Mucosa of descending colon (tissue), 3 donors: ENCODE results near the gene CLEC2B. TPM values are rescaled to one million over a fixed set of nuclear protein-coding genes. Genes with fewer than 3 reads are reported as not detected.

Experiments
- ATAC-seq: fragments of 200-7000 bp; cut with Tn5 transposase; one replicate; pipeline ENCODE4 v1.9.1; 2020; ENCODE audit warnings: mild to moderate bottlenecking, moderate library complexity
- DNase-seq, 3 donors: peaks; one replicate each; pipeline ENCODE4 v3.0.0-alpha.2; 2020
- H3K36me3 ChIP-seq: fragments of 200-600 bp; one replicate; pipeline ENCODE4 v1.8.0; 2021; ENCODE audit warnings: low read depth, mild to moderate bottlenecking
- H3K4me1 ChIP-seq: fragments of 200-600 bp; one replicate; pipeline ENCODE4 v1.8.0; 2021; ENCODE audit warnings: low read depth, mild to moderate bottlenecking
- H3K4me3 ChIP-seq: fragments of 200-600 bp; one replicate; pipeline ENCODE4 v1.8.0; 2021; ENCODE audit warnings: mild to moderate bottlenecking
- H3K9me3 ChIP-seq: fragments of 200-600 bp; one replicate; pipeline ENCODE4 v1.8.0; 2021; ENCODE audit warnings: mild to moderate bottlenecking
- intact Hi-C, 2 donors: fragments of 100-400 bp; cut with DNase I in 1 of 2; cut with micrococcal nuclease in 1 of 2; formaldehyde crosslinking; loops; one replicate each; pipeline versions ENCODE4 v1.11.0 to v1.11.1; 2022; cut with DNase I, micrococcal nuclease
- total RNA-seq, 3 donors: library from RNA; stranded (reverse); fragmentation: NEBNext Ultra II Directional in 2 of 3; extraction: Animal tissue kit (Norgen Biotek cat#: 25700) in 2 of 3; gene quantifications; one replicate each; pipeline versions ENCODE4 v1.2.1 to v1.2.4, GENCODE V29; 2021 to 2023
- TF ChIP-seq, protein P1 (sequence below): fragments of 200-600 bp; IDR thresholded peaks from one replicate; pipeline ENCODE4 v1.8.0; 2022; ENCODE audit warnings: antibody characterized with exemption, mild to moderate bottlenecking
- donor health status: DM: no; HTN: no; CAD: no; lungs with moderate emphysema.
- donor health status: DM: no; HTN: no; CAD: no.
- donor health status: DM: no; HTN: yes; CAD: no.

Gene CLEC2B
- total RNA-seq, 3 donors from 2014 or later, result 3.5 to 7.3 (median 6.5) TPM

DNA sequence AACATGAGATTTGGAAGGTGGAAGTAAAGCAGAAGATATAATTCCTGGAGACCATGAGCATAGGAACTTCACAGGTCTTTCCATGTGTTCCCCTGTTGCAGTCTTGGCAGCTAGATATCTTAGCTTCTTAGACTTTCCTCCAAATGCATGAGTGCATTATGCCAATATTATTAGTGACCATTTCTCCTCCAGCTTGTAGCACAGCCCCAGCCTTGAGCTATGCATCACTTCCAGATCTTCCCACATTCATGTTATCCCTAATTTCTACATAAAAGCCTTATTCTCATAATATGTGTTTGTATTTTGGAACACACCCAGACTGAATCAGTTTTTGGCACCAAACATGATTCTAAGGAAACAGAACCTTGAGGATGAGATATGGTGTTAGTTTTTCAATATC is 11.0 kb downstream of the CLEC2B start:
- no peaks in the 10 kb centered on the region for H3K9me3 ChIP-seq
- H3K4me1 ChIP-seq, result no peaks in the 10 kb centered on the region
- H3K36me3 ChIP-seq, result no peaks in the 10 kb centered on the region
- no peak overlapping the region for H3K4me3 ChIP-seq
- TF ChIP-seq, protein P1, sequence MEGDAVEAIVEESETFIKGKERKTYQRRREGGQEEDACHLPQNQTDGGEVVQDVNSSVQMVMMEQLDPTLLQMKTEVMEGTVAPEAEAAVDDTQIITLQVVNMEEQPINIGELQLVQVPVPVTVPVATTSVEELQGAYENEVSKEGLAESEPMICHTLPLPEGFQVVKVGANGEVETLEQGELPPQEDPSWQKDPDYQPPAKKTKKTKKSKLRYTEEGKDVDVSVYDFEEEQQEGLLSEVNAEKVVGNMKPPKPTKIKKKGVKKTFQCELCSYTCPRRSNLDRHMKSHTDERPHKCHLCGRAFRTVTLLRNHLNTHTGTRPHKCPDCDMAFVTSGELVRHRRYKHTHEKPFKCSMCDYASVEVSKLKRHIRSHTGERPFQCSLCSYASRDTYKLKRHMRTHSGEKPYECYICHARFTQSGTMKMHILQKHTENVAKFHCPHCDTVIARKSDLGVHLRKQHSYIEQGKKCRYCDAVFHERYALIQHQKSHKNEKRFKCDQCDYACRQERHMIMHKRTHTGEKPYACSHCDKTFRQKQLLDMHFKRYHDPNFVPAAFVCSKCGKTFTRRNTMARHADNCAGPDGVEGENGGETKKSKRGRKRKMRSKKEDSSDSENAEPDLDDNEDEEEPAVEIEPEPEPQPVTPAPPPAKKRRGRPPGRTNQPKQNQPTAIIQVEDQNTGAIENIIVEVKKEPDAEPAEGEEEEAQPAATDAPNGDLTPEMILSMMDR, result no peak
- DNase-seq, result no peak
- intact Hi-C loops, result no loop called here
- no peak for ATAC-seq

DNA sequence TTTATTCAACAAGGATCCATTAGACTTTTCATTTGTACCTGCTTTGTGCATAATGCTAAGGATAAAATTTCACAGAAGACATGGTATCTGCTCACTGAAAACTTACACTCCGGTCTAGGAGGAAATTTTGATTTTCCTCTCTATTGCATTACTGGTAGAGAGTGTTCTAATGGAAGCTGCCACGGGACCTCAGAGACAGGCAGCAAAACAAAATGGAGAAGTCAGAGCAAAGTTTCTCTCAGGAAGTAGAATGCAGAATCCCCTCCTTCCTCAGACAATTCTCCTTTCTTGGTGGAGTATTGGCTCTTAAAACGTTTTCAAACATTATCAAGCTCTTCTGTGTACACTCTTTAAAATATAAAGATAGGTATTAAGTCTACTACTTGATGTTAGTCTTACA is 12.3 kb downstream of the CLEC2B start:
- H3K4me1 ChIP-seq, result no peaks in the 10 kb centered on the region
- no peaks in the 10 kb centered on the region for H3K9me3 ChIP-seq
- intact Hi-C loops, result no loop called here
- H3K4me3 ChIP-seq, result no peak overlapping the region
- ATAC-seq (no peak), DNase-seq (no peak)
- no peaks in the 10 kb centered on the region for H3K36me3 ChIP-seq
- TF ChIP-seq, protein P1, result no peak

DNA sequence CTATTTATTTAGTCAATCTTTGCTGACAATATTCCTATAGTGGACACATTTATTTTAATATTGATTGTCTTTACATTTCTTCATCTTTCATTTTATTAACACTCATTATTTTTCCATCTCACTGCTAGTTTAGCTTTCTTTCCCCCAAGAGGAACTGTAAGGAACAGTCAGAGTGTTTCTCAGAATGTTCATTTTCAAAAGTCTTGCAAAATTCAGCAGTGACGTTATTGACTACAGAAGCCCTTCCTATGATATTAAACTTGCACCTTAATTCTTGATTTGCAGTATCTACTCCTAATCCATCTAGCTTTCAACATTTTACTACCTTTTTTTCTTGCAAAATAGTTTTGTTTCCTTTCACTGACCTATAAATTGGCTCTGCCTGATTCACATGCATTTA is 13.0 kb downstream of the CLEC2B start:
- H3K4me3 ChIP-seq, result no peak overlapping the region
- no peaks in the 10 kb centered on the region for H3K9me3 ChIP-seq
- no peaks in the 10 kb centered on the region for H3K4me1 ChIP-seq
- ATAC-seq, result no peak
- no peaks in the 10 kb centered on the region for H3K36me3 ChIP-seq
- intact Hi-C loops, result no loop called here
- TF ChIP-seq, protein P1, result no peak
- no peak for DNase-seq

DNA sequence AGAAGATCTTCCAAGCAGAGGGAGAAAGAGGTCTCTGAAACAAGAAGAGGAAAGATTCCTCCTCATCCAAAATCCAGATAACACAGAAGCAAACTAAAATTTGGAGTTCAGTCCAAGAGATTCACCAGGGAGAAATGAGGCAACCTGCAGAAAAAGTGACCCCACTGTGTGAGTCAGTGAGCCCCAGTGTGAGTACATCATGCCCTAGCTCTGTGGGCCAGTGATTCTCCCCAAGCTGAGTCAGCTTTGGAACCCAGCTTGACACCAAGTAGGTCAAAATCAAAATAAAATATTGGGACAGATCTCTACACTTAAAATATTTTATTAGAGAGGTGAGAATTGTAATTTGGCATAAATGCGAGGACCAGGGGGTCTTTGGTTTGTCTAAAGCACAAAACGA is 17.2 kb downstream of the CLEC2B start:
- no peaks in the 10 kb centered on the region for H3K9me3 ChIP-seq
- H3K4me3 ChIP-seq, result no peak overlapping the region
- H3K4me1 ChIP-seq, result no peaks in the 10 kb centered on the region
- intact Hi-C loops, result no loop called here
- no peak for ATAC-seq
- H3K36me3 ChIP-seq, result no peaks in the 10 kb centered on the region
- TF ChIP-seq, protein P1, result no peak
- no peak for DNase-seq

DNA sequence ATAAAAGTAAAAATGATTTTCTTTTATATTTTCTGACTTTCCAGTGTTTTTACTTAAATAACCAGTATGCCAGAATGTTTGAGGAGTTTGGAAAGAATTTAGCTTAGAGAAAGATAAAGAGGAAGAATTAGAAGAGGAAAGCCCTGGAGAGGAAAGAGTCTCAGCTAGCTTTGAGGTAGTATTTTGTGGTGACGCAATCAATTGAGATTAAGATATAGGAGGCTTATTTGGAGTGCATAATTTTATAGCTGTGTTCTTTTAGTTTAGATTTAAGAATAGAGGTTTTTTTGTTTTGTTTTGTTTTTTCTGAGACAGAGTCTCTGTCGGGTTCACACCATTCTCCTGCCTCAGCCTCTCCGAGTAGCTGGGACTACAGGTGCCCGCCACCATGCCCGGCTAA is 18.1 kb downstream of the CLEC2B start:
- intact Hi-C loops, result no loop called here
- ATAC-seq, result no peak
- no peak for DNase-seq
- Histone ChIP-seq H3K36me3 (no peaks in the 10 kb centered on the region), H3K4me3 (no peak overlapping the region), H3K9me3 (no peaks in the 10 kb centered on the region), H3K4me1 (no peaks in the 10 kb centered on the region)
- TF ChIP-seq, protein P1, result no peak

DNA sequence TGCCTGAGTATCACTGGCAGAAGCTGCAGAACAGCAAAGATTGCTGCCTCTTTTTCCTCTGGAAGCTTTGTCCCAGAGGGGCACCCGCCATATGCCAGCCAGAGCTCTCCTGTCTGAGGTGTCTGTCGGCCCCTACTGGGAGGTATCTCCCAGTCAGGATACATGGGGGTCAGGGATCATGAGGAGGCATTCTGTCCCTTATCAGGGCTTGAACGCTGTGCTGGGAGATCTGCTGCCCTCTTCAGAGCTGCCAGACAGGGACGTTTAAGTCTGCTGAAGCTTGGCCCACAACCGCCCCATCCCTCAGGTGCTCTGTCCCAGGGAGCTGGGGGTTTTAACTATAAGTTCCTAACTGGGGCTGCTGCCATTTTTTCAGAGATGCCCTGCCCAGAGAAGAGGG is 20.3 kb downstream of the CLEC2B start:
- H3K9me3 ChIP-seq, result no peaks in the 10 kb centered on the region
- intact Hi-C loops, result no loop called here
- TF ChIP-seq, protein P1, result no peak
- H3K4me3 ChIP-seq, result no peak overlapping the region
- no peak for ATAC-seq
- H3K4me1 ChIP-seq, result no peaks in the 10 kb centered on the region
- DNase-seq, result no peak
- H3K36me3 ChIP-seq, result no peaks in the 10 kb centered on the region
